OCI-LY7 (cell line): Measurements from ENCODE around the gene VENTX. TPM values are rescaled to one million over a fixed set of nuclear protein-coding genes. Genes with fewer than 3 reads are reported as not detected.

ENCODE experiments used
- BruUV-seq: library from RNA; stranded (reverse); fragments of 400-500 nt; replicated peaks from 2 replicates; lab custom pipeline; 2021; lab: Mats Ljungman, UMichigan
- CTCF ChIA-PET: fragments of 300-600 bp; sonication (Branson Sonifier 250); formaldehyde crosslinking; loops from one replicate; lab custom pipeline; 2022; ENCODE audit warnings: antibody characterized with exemption; ENCODE audit not compliant: unreplicated experiment; lab: Charles Lee
- POLR2A ChIA-PET: fragments of 300-600 bp; sonication (Branson Sonifier 250); formaldehyde crosslinking; loops from one replicate; lab custom pipeline; 2022; ENCODE audit warnings: antibody characterized with exemption; lab: Charles Lee
- DNase-seq: peaks from one replicate; pipeline ENCODE4 v3.0.0-alpha.2; 2015; ENCODE audit warnings: low spot score
- H2AFZ ChIP-seq: fragments of 200-600 bp; sonication (generic), shearing (Covaris generic); 2 replicates; pipeline ENCODE4 v1.6.1; 2014; ENCODE audit warnings: mild to moderate bottlenecking, antibody characterized with exemption, low read length, moderate library complexity
- H3K27ac ChIP-seq: fragments of 200-600 bp; sonication (generic); 2 replicates; pipeline ENCODE4 v1.5.1; 2014; ENCODE audit warnings: mixed run types, low read depth, mild to moderate bottlenecking, moderate library complexity, low read length, inconsistent platforms; ENCODE audit not compliant: poor library complexity, severe bottlenecking
- H3K36me3 ChIP-seq: fragments of 200-600 bp; sonication (generic); 2 replicates; pipeline ENCODE4 v1.6.1; 2014; ENCODE audit warnings: mild to moderate bottlenecking, antibody characterized with exemption, low read length, moderate library complexity, mixed read lengths; ENCODE audit not compliant: insufficient read depth
- H3K4me1 ChIP-seq: fragments of 200-600 bp; sonication (generic); 2 replicates; pipeline ENCODE4 v1.5.1; 2014; ENCODE audit warnings: mild to moderate bottlenecking, low read length; ENCODE audit not compliant: insufficient read depth, poor library complexity, severe bottlenecking
- H3K4me2 ChIP-seq: fragments of 200-600 bp; sonication (generic); 2 replicates; pipeline ENCODE4 v1.6.1; 2014; ENCODE audit warnings: mild to moderate bottlenecking, low read length
- H3K4me3 ChIP-seq: fragments of 200-600 bp; sonication (generic); 2 replicates; pipeline ENCODE4 v1.5.1; 2014; ENCODE audit warnings: mild to moderate bottlenecking, low read depth, low read length; ENCODE audit not compliant: poor library complexity, severe bottlenecking
- H3K79me2 ChIP-seq: fragments of 200-600 bp; sonication (generic); 2 replicates; pipeline ENCODE4 v1.6.1; 2016; ENCODE audit warnings: low read depth, mild to moderate bottlenecking, low read length, moderate library complexity, mixed read lengths; ENCODE audit not compliant: insufficient read depth
- H3K9me2 ChIP-seq: fragments of 200-600 bp; sonication (generic); 2 replicates; pipeline ENCODE4 v1.6.1; 2016; ENCODE audit warnings: mild to moderate bottlenecking, low read length, mixed read lengths; ENCODE audit not compliant: insufficient read depth
- H3K9me3 ChIP-seq: fragments of 200-600 bp; sonication (generic); 2 replicates; pipeline ENCODE4 v1.6.1; 2014; ENCODE audit warnings: mild to moderate bottlenecking, mixed run types, low read length, mixed read lengths
- H4K20me1 ChIP-seq: fragments of 200-600 bp; sonication (generic); 2 replicates; pipeline ENCODE4 v1.6.1; 2014; ENCODE audit warnings: mild to moderate bottlenecking, antibody characterized with exemption, low read length, moderate library complexity, mixed read lengths; ENCODE audit not compliant: insufficient read depth
- CTCF ChIP-seq: fragments of 200-600 bp; sonication (generic); conservative IDR thresholded peaks from 2 replicates; pipeline ENCODE4 v1.5.1; 2014; ENCODE audit warnings: mild to moderate bottlenecking, antibody characterized with exemption, low read length, moderate library complexity, mixed read lengths
- EZH2phosphoT487 ChIP-seq: fragments of 200-600 bp; sonication (generic); IDR thresholded peaks from 2 replicates; pipeline ENCODE4 v1.6.1; 2018; ENCODE audit warnings: low read depth, borderline replicate concordance, mild to moderate bottlenecking, mixed run types, antibody characterized with exemption, low read length, moderate library complexity, mixed read lengths
- intact Hi-C: fragments of 100-400 bp; cut with micrococcal nuclease; formaldehyde crosslinking; loops from one replicate; pipeline ENCODE4 v1.10.0; 2022; ENCODE audit not compliant: unreplicated experiment
- total RNA-seq, 2 experiments: library from RNA; depleted of rRNA in 1 of 2; stranded (reverse); fragments of >200 nt in 1 of 2; shearing (Covaris generic) in 1 of 2; gene quantifications; 2 replicates each; pipeline ENCODE4 v1.2.3, GENCODE V29; 2014 to 2022

The VENTX gene
- total RNA-seq, 2 experiments from 2014 or later = not detected

- peak overlapping the region; percentile 69 for H3K4me3 ChIP-seq
- TF ChIP-seq EZH2phosphoT487 (no peak), CTCF (no peak)
- no peaks in the 10 kb centered on the region for H4K20me1 ChIP-seq
- H3K79me2 ChIP-seq = no peaks in the 10 kb centered on the region
- H3K9me2 ChIP-seq = no peaks in the 10 kb centered on the region
- H3K36me3 ChIP-seq = no peaks in the 10 kb centered on the region
- peak; percentile 34 for DNase-seq
- no peaks in the 10 kb centered on the region for H3K9me3 ChIP-seq
- peak overlapping the region; percentile 97 for H3K4me2 ChIP-seq
- no TSS peak for BruUV-seq
- H2AFZ ChIP-seq = peak overlapping the region; percentile 74; the same call in 1 of the 2 replicates
- intact Hi-C loops = loop anchor here (5.0 kb wide), 1 partner anchor 46 kb away; the partner anchor contains the start of genes TUBGCP2 and ZNF511
- ChIA-PET CTCF (no interaction called here), POLR2A (no interaction called here)
- peaks cover 26% of the 10 kb centered on the region for H3K4me1 ChIP-seq
- H3K27ac ChIP-seq = no peak overlapping the region
Measured at GRCh38 chr10:133260895-133261725, 23.5 kb downstream of the VENTX start.

GRCh38 chr10:133261726-133262325 is 24.2 kb downstream of the VENTX start:
- TF ChIP-seq EZH2phosphoT487 = no peak
- TF ChIP-seq CTCF = no peak
- ChIA-PET CTCF (no interaction called here), POLR2A (no interaction called here)
- no peak overlapping the region for H3K27ac ChIP-seq
- H3K4me3 ChIP-seq = peak overlapping the region; percentile 69
- H3K4me1 ChIP-seq = peaks cover 26% of the 10 kb centered on the region
- H3K4me2 ChIP-seq = peak overlapping the region; percentile 97
- no peaks in the 10 kb centered on the region for H3K9me2 ChIP-seq
- peak overlapping the region; percentile 74; the same call in 1 of the 2 replicates for H2AFZ ChIP-seq
- DNase-seq = peak; percentile 84
- no peaks in the 10 kb centered on the region for H3K36me3 ChIP-seq
- H4K20me1 ChIP-seq = no peaks in the 10 kb centered on the region
- BruUV-seq = no TSS peak
- no peaks in the 10 kb centered on the region for H3K79me2 ChIP-seq
- no peaks in the 10 kb centered on the region for H3K9me3 ChIP-seq
- intact Hi-C loops = loop anchor here (5.0 kb wide), 1 partner anchor 45 kb away; the partner anchor contains the start of genes TUBGCP2 and ZNF511
